ENCODE results near the gene SLC13A2.
A peak's percentile ranks its signal among the peaks of the same experiment; 100 is the strongest.
"Not testable (repeated sequence)": the region's sequence is repeated elsewhere in the genome, so short reads cannot be mapped to it uniquely, and the experiment has no call there.

SLC13A2 gene, protein sequence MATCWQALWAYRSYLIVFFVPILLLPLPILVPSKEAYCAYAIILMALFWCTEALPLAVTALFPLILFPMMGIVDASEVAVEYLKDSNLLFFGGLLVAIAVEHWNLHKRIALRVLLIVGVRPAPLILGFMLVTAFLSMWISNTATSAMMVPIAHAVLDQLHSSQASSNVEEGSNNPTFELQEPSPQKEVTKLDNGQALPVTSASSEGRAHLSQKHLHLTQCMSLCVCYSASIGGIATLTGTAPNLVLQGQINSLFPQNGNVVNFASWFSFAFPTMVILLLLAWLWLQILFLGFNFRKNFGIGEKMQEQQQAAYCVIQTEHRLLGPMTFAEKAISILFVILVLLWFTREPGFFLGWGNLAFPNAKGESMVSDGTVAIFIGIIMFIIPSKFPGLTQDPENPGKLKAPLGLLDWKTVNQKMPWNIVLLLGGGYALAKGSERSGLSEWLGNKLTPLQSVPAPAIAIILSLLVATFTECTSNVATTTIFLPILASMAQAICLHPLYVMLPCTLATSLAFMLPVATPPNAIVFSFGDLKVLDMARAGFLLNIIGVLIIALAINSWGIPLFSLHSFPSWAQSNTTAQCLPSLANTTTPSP

DNA sequence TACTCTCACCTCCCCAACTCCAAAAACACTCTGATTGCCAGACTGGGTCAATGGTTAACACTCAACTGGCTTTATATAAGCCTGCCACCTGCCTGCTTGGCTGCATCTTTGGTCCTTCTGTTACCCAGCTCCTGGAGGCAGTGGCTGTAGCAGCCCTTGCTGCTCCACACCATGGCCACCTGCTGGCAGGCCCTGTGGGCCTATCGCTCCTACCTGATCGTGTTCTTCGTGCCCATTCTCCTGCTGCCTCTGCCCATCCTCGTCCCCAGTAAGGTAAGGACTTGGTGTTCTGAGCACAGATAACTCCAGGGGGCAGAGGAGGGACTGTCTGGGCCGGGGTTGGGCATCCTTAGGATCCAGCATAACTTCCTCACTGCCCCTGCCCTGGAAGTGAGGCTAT, at the start of gene SLC13A2:
Gene SLC13A2, plus strand, starts transcription at position 103 of the 400 bp plus-strand sequence. Its CDS starts 69 bp downstream, at position 172.
- in situ Hi-C loops (cut with MboI; ENCODE audit: low pct_unique_long_range_greater_than_20kb, low sequenced_read_pairs): no loop called here
- DNase-seq: no peak

DNA sequence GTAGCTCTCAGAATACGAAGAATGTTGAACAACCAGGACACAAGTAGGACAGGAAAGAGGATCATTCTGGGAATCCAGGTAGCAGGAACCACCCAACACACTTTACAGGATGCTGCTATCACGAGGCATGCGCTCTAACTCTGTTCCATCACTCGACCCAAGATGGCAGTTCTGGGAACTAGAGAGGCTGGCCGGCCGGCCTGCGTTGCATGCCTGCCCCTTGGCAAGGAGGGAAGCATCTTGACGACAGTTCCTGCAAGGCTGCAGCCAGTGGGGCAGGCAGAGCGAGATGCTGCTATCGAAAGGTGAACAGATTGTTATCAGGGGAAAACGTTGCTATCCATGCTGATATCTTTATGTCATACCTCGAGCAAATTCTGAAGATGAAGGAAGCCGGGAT, 48.2 kb upstream of the SLC13A2 start:
- in situ Hi-C loops (cut with MboI; ENCODE audit: low pct_unique_long_range_greater_than_20kb, low sequenced_read_pairs): no loop called here
- DNase-seq: no peak

DNA sequence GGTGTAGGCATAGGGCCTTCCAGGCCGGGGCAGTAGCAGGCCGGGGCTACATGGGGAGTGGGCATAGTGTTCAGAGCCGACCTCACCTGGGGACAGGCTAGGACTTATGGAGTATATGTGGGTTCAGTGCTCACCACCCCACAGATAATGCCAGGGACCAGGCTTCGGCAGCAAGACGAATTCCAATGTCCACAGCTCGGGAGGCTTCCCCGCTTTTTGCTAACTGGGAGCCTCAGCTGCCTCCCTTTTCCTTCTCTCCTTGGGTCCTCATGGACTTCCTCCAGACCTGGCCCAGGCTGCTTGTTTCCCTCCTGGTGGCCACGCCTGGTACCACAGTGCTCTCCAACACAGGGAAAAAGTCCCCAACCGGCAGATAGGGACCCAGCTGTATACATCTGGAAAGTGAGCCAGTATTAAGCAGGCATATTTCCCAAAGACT, 47.3 kb upstream of the SLC13A2 start:
- peak; percentile 27 for DNase-seq
- in situ Hi-C loops (cut with MboI; ENCODE audit: low pct_unique_long_range_greater_than_20kb, low sequenced_read_pairs): no loop called here

DNA sequence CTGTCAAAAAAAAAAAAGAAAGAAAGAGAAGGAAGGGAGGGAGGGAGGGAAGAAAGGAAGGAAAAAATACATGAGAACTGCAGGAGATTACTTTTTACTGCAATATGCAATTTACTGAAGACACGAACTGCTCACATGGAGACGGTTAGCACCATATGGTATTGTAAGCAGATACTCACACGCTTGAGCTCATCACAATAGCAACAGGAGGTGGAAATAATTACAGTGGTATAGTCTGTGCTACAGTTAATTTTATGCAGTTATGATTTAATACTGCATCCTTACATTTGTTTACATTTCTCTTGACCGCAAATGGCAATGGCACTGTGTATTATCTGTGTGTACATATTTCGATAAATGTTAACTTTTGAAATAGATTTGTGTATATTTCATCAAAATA, 46.1 kb upstream of the SLC13A2 start:
- in situ Hi-C loops (cut with MboI; ENCODE audit: low pct_unique_long_range_greater_than_20kb, low sequenced_read_pairs): no loop called here
- no peak for DNase-seq

DNA sequence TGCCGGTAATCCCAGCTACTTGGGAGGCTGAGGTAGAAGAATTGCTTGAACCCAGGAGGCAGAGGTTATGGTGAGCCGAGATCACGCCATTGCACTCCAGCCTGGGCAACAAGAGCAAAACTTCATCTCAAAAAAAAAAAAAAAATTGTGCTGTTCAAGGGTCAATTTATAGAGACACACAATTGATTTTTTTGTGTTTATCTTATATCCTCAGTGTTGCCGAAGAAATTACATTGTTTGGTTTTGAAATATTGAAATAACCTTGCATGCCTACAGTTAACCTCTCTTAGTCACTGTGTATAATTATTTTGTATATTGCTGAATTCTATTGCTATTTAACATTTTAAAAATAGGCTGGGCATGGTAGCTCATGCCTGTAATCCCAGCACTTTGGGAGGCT, 45.5 kb upstream of the SLC13A2 start:
- DNase-seq; in situ Hi-C loops (cut with MboI; ENCODE audit: low pct_unique_long_range_greater_than_20kb, low sequenced_read_pairs): not testable (repeated sequence)

DNA sequence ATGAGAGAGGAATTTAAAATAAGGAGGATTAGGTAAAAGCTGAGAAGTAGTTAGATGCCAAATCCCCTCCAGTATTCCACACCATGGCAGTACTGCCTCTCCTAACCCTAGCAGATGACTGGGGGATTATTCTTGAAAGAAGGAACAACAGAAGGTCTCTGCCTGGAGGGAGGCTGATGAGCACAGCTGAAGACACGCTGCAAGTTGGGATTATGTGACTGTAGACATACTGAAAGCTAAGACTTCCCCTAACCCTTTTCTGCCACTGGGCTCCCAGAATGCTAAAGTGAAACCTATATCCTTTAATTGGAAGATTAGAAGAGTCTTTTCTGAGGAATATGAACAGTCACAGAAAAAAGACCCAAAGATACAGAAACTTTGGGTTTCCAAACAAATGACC, 39.7 kb upstream of the SLC13A2 start:
- DNase-seq: no peak
- in situ Hi-C loops (cut with MboI; ENCODE audit: low pct_unique_long_range_greater_than_20kb, low sequenced_read_pairs): no loop called here

DNA sequence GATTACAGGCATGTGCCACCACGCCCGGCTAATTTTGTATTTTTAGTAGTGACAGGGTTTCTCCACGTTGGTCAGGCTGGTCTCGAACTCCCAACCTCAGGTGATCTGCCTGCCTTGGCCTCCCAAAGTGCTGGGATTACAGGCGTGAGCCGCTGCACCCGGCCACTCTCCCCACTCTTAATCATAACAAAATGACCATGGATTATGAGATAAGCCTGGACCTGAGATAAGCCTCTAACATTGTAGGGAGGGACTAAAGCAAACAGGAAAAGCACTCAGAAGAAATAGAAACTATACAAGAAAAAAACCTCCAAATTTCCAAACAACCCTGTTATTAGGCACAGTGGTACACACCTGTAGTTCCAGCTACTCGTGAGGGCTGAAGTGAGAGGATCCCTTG, 39.1 kb upstream of the SLC13A2 start:
- in situ Hi-C loops (cut with MboI; ENCODE audit: low pct_unique_long_range_greater_than_20kb, low sequenced_read_pairs); DNase-seq: not testable (repeated sequence)

DNA sequence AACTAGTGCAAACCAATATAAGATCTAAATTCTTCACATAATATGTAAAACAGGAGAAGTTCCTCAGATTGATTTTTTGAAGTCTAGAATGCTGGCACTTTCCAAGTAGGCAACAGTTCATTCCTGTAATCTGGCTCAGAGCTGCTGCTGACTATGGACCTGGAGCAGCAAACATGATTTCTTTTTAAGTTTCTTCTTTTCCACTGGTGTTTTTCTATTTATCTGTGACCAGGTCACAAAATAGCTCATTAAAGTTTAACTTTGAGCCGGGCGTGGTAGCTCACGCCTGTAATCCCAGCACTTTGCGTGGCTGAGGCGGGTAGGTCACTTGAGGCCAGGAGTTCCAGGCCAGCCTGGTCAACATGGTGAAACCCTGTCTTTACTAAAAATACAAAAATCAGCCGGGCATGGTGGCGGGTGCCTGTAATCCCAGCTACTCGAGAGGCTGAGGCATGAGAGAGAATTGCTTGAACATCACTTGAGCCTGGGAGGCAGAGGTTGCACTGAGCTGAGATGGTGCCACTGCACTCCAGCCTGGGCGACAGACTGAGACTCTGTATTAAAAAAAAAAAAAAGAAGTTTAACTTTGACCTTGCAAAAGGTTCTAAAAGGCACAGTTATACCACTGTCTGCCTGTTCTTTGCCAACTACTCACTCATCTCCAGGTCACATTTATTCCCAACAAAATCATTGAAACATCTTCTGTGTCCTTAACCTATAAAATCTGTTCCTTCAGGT, 29.4 kb upstream of the SLC13A2 start:
- in situ Hi-C loops (cut with MboI; ENCODE audit: low pct_unique_long_range_greater_than_20kb, low sequenced_read_pairs): no loop called here
- no peak for DNase-seq

DNA sequence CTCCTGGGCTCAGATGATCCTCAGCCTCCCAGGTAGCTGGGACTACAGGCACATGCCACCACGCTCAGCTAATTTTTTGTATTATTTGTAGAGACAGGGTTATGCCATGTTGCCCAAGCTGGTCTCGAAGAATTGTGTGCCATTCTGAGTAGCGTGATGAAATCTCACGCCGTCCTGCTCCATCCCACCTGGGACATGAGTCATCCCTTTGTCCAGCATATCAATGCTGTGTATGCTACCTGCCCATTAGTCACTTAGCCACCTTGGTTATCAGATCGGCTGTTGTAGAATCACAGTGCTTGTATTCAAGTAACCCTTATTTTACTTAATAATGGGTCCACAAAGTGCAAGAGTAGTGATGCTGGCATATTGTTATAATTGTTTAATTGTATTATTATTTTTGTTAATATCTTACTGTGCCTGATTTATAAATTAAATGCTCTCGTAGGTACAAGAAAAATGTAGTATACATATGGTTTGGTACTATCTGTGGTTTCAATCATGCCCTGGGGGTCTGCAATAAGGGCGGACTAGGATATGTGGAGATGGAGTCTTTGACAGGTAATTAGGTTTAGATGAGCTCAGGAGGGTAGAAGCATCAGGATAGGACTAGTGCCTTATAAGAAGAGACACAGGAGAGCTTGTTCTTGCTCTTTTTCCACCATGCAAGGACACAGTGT, 26.6 kb upstream of the SLC13A2 start:
- DNase-seq: no peak
- in situ Hi-C loops (cut with MboI; ENCODE audit: low pct_unique_long_range_greater_than_20kb, low sequenced_read_pairs): no loop called here

DNA sequence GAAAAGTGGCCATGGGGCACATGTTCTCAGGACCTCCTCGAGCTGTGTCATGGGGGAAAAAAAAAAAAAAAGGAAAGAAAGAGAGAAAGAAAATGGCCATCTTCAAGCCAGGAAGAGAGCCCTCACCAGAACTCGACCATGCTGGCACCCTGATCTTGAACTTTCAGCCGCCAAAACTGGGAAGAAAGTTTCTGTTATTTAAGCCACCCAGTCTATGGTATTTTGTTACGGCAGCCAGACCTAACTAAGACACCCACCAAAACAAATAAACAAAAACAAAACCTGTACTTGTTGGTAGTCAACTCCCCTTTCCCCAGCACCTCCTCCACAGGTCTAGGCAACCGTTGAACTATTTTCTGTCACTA, 26.1 kb upstream of the SLC13A2 start:
- in situ Hi-C loops (cut with MboI; ENCODE audit: low pct_unique_long_range_greater_than_20kb, low sequenced_read_pairs): no loop called here
- no peak for DNase-seq

DNA sequence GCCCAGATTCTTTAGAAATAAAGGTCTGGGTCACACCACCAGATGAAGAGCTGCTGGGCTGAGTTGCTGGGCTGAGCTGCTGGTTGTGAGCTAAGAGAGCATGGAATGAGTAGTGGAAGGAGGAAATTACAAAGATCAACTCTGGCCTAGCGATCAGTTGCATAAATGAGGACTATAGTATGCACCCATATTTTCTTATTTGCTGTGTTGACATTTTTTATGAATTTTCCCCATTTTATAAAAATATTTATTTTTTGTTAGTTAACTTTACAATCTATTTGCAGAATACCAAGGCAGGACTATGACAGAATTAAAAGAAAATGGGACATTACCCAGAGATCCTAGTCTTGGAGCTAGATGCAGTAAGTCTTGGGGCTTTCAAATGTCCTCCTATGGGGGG, 23.6 kb upstream of the SLC13A2 start:
- no peak for DNase-seq
- in situ Hi-C loops (cut with MboI; ENCODE audit: low pct_unique_long_range_greater_than_20kb, low sequenced_read_pairs): no loop called here

DNA sequence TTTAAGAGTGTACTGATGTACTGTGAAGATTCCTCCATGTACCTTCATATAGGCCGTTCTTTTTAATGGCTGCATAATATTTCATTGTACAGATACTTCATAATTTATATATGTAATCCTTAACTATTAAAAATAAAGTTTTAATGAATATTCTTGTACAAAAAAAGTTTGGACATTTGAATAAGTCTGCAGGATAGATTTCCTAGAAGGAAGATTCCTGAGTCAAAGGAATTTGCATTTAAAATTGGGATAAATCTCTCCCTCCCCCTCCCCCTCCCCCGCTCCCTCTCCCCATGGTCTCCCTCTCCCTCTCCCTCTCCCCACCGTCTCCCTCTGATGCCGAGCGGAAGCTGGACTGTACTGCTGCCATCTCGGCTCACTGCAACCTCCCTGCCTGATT, 15.6 kb upstream of the SLC13A2 start:
- in situ Hi-C loops (cut with MboI; ENCODE audit: low pct_unique_long_range_greater_than_20kb, low sequenced_read_pairs): no loop called here
- DNase-seq: no peak

DNA sequence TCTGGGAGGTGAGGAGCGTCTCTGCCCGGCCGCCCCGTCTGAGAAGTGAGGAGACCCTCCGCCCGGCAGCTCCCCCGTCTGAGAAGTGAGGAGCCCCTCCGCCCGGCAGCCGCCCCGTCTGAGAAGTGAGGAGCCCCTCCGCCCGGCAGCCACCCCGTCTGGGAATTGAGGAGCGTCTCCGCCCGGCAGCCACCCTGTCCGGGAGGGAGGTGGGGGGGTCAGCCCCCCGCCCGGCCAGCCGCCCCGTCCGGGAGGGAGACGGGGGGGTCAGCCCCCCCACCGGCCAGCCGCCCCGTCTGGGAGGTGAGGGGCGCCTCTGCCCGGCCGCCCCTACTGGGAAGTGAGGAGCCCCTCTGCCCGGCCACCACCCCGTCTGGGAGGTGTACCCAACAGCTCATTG, 14.6 kb upstream of the SLC13A2 start:
- DNase-seq; in situ Hi-C loops (cut with MboI; ENCODE audit: low pct_unique_long_range_greater_than_20kb, low sequenced_read_pairs): not testable (repeated sequence)

DNA sequence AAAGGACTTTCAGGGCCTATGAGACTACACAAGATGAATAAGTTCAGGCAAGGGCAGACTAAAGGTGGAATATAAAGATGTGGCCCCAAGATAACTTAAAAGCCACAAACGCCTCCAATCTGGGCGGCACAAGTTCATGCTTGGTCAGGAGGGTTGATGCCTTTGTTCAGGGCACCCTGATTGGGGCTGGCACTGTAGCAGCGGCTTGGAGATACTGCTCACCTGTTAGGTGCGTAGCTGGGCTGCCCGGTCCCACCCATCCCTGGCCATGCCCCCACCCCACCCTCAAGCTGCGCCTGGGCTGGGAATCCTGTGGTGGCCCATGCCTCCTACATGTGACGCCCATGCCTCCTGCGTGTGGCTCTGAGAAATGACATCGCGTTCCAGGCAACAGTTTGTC, 12.5 kb upstream of the SLC13A2 start:
- in situ Hi-C loops (cut with MboI; ENCODE audit: low pct_unique_long_range_greater_than_20kb, low sequenced_read_pairs): no loop called here
- DNase-seq: no peak

DNA sequence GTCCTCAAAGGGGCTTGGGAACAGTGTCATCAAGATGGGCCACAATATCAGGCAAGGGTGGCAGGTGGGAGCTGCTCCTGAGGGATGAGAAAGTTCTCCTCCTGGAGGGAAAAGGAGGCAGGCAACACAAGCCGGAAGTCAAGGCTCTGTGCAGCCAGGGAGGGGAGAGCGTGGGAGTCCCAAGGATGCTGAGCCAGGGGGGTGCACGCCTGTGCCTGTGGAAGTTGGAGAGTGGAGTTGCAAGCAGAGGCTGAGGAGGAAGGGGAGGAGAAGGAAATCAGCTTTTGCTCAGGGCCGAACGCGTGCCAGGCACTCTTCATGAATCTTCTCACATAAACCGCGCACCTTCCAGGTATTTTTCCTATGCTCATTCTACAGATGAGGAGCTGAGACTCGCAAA, 7.4 kb upstream of the SLC13A2 start:
- in situ Hi-C loops (cut with MboI; ENCODE audit: low pct_unique_long_range_greater_than_20kb, low sequenced_read_pairs): no loop called here
- DNase-seq: peak; percentile 16

DNA sequence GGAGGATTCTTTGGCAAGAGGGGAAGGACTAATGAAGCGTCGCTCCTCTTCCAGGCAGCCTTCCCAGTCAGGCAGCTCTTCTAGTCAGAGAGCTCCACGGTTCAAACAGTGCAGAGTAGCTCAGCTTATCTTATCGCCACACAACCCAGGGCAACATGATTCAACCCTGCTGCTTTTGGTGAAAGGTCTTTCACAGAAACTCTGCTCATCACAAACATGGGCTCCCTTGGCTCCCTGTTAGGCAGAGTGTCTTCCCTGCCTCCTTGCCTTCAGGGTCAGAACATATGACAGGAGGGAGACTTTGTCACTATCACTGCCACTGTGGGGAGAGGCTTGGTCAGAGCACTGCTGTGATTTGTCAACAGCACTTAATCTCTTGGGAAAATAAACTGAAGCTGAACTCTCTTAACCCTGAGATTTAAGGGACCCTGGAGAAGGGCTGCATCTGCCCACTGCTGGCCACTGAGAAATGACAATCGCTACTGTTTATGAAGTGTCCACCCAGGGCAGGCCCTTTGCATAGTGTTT, 6.9 kb upstream of the SLC13A2 start:
- no peak for DNase-seq
- in situ Hi-C loops (cut with MboI; ENCODE audit: low pct_unique_long_range_greater_than_20kb, low sequenced_read_pairs): no loop called here

DNA sequence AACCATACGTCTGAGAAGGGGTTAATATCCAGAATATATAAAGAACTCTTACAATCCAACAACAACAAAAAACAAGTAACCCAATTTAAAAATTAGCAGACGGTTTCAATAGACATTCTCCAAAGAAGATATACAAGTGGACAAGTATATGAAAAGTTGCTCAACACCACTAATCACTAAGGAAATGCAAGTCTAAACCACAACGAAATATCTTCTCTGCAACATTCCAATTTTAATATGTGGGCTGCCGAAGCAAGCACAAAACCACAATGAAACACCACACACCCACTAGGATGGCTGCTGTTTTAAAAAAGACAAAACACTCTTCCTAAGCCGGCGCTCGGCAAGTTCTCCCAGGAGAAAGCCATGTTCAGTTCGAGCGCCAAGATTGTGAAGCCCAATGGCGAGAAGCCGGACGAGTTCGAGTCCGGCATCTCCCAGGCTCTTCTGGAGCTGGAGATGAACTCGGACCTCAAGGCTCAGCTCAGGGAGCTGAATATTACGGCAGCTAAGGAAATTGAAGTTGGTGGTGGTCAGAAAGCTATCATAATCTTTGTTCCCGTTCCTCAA, 5.9 kb upstream of the SLC13A2 start:
- in situ Hi-C loops (cut with MboI; ENCODE audit: low pct_unique_long_range_greater_than_20kb, low sequenced_read_pairs): no loop called here
- DNase-seq: peak; percentile 47

DNA sequence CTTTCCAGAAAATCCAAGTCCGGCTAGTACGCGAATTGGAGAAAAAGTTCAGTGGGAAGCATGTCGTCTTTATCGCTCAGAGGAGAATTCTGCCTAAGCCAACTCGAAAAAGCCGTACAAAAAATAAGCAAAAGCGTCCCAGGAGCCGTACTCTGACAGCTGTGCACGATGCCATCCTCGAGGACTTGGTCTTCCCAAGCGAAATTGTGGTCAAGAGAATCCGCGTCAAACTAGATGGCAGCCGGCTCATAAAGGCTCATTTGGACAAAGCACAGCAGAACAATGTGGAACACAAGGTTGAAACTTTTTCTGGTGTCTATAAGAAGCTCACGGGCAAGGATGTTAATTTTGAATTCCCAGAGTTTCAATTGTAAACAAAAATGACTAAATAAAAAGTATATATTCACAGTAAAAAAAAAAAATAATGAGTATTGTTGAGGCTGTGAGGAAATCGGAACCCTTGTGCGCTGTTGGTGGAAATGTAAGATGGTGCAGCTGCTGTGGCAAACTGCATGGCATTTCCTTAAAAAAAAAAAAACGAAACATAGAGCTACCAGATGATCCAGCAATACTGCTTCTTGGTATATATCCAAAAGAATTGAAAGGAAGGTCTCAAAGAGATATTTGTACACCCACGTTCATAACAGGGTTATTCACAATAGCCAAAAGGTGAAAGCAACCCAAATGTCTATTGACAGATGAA, 5.3 kb upstream of the SLC13A2 start:
- in situ Hi-C loops (cut with MboI; ENCODE audit: low pct_unique_long_range_greater_than_20kb, low sequenced_read_pairs); DNase-seq: not testable (repeated sequence)

DNA sequence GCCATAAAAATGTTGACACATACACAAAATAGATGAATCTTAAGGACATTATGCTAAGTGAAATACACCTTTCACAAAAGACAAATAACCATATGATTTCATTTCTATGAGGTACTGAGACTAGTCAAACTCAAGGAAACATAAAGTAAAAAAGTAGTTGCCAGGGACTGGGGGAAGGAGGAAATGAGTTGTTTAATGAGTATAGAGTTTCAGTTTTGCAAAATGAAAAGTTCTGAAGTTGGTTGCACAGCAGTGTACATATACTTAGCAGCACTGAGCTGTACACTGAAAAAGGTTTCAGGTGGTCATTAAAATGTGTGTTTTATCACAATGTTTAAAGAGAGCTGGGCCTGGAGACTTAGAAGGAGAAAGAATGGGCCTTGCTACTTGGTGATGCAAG, 4.7 kb upstream of the SLC13A2 start:
- no peak for DNase-seq
- in situ Hi-C loops (cut with MboI; ENCODE audit: low pct_unique_long_range_greater_than_20kb, low sequenced_read_pairs): no loop called here

Data from KBM-7 (cell line).